GM20000 (cell line): Measurements from ENCODE around the gene MT1X.
"Not testable (repeated sequence)": the region's sequence is repeated elsewhere in the genome, so short reads cannot be mapped to it uniquely, and the experiment has no call there.

Experiments
- DNase-seq: peaks from one replicate; pipeline ENCODE4 v3.0.0; 2012; ENCODE audit warnings: low spot score
- TF ChIP-seq, protein P1 (sequence below): IDR thresholded peaks from 2 replicates; pipeline ENCODE4 v1.5.1; 2012; ENCODE audit warnings: mild to moderate bottlenecking, control low read depth; ENCODE audit errors: extremely low read depth, missing control alignments

MT1X gene

GRCh38 chr16:56657555-56658326, 24.5 kb upstream of the MT1X start, which contains the start of gene MT1F:
MT1F (plus strand) TSS chr16:56657959; CDS start chr16:56658059, 100 bp downstream.
- DNase-seq, result no peak
- TF ChIP-seq, protein P1, sequence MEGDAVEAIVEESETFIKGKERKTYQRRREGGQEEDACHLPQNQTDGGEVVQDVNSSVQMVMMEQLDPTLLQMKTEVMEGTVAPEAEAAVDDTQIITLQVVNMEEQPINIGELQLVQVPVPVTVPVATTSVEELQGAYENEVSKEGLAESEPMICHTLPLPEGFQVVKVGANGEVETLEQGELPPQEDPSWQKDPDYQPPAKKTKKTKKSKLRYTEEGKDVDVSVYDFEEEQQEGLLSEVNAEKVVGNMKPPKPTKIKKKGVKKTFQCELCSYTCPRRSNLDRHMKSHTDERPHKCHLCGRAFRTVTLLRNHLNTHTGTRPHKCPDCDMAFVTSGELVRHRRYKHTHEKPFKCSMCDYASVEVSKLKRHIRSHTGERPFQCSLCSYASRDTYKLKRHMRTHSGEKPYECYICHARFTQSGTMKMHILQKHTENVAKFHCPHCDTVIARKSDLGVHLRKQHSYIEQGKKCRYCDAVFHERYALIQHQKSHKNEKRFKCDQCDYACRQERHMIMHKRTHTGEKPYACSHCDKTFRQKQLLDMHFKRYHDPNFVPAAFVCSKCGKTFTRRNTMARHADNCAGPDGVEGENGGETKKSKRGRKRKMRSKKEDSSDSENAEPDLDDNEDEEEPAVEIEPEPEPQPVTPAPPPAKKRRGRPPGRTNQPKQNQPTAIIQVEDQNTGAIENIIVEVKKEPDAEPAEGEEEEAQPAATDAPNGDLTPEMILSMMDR, result no peak

GRCh38 chr16:56658327-56658875, 23.9 kb upstream of the MT1X start:
- TF ChIP-seq, protein P1, result no peak

DNA sequence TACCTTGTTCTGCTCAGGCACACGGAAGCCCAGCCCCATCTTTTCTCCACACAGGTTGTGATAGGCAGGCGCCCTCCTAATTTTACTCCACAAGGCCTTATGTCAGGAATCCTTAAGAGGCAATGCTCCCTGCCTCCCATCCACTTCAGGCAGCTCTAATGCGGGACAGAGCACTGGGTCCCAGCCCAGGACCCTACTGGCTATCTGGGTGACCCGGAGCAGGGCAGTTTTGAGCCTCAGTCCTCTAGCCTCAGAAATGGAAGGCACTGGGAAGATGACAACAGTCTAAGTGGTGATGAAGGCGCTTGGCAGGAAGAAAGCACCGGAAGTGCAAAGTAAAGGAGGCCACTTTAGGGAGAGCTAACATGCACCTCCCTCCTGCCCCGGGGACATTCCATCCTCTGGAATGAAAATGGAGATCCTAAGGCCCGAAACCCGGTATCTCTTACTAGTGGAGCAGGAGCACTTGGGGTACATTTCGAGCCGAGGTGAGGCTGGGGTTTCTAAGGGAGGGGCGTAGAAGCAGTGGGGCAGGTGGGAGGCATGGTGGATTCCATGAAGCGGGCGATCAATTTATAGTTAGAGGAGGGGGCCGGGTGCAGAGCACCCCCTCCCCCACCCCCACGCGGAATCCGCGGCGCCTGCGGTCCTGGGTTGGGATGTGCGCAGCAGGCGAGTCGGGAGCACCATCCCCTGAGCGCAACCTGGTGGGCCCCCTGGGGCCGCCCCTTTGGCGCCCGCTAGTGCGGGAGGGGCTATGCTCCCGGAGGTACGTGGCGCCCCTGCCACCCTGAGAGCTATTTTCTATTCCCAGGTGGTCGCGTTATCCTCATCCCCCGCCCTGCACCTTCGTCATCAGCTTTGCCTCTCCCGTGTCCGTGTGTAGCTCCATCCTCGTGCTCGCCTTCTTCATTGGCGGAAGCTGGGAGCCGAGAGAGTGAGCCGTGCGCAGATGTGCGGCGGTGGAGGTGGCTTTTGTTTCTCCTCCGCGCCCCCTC, 19.6 kb upstream of the MT1X start:
- no peak for DNase-seq

More at GRCh38 chr16:56658327-56658875, 23.9 kb upstream of the MT1X start:
- no peak for DNase-seq

GRCh38 chr16:56664506-56664905, 17.8 kb upstream of the MT1X start:
- TF ChIP-seq, protein P1, result no peak
- no peak for DNase-seq

More for the DNA sequence above, 19.6 kb upstream of the MT1X start:
- TF ChIP-seq, protein P1, result no peak

- DNase-seq, result not testable (repeated sequence)
These were observed 16.7 kb upstream of the MT1X start for GRCh38 chr16:56665286-56666261.

DNA sequence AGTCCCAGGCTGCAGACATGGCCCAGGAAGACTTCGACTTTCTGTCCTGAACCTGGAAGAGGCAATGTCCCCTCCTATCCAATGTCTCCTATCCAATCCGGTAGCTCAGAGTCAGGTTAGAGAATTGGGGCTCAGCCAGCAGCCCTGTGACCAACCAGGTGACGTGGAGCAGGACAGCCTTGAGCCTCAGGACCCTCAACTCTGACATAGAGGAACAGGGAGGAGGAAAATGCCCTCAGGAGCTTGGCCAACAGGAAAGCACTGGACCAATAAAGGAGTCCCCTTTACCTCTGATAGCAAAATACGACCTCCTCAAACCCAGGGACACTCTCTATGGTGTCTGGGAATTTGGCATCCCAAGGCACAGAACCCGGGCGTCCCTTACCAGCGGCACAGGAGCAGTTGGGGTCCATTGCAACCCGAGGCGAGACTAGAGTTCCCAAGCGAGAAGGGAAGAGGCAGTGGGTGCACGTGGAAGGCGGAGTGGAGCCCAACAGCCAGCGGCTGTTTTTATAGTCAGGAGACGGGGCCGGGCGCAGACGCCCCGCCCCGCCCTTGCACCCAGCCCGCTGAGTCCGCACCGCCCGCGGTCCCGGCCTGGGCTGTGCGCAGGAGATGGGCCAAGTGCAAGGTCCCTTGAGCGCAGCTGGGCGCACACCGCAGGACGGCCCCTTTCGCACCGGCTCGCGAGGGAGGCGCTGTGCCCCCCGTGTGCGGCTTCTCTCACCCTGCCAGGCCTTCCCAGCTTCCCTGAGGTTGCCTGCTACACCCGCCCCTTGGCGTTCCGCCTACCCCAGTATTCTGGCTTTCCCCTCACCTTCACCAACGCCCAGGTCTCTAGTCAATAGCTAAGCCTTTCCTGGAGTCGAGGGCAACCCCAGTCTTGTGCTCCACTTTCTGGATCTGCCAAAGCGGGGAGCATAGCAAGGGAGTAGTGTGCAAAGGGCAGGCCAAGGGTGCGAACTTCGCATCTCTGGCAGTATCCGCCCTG, 14.4 kb upstream of the MT1X start, which contains the start of gene MT1G:
Gene MT1G (minus strand): TSS at position 485 of the 991 bp plus-strand sequence. CDS start 72 bp downstream, at position 413.
- TF ChIP-seq, protein P1, result no peak
- no peak for DNase-seq
